ENCODE data around the gene LGALS3BP.

LGALS3BP gene

DNA sequence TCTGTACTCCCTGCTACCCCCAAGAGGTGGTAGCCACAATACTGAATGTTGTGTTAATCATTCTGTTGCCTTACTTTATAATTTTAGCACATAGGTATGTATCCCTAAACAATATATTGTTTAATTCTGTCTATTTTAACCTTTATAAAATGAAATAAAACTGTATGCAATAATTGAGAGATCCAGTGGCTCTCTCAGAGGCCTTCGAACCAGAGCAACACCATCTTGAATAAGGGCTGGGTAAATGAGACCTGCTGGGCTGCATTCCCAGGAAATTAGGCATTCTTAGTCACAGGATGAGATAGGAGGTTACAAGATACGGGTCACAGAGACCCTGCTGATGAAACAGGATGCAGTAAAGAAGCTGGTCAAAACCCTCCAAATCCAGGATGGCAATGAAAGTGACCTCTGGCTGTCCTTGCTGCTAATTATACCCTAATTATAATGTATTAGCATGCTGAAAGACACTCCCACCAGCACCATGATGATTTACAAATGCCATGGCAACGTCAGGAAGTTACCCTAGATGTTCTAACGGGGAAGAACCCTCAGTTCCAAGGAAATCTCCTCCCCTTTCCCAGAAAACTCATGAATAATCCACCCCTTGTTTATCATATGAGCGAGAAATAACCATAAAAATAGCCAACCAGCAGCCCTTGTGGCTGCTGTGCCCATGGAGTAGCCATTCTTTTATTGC lies 31.9 kb upstream of the LGALS3BP start:
- no peak overlapping the region for H3K4me3 ChIP-seq (ENCODE audit: control insufficient read depth, low read depth, low read length)
- TF ChIP-seq, protein P1, sequence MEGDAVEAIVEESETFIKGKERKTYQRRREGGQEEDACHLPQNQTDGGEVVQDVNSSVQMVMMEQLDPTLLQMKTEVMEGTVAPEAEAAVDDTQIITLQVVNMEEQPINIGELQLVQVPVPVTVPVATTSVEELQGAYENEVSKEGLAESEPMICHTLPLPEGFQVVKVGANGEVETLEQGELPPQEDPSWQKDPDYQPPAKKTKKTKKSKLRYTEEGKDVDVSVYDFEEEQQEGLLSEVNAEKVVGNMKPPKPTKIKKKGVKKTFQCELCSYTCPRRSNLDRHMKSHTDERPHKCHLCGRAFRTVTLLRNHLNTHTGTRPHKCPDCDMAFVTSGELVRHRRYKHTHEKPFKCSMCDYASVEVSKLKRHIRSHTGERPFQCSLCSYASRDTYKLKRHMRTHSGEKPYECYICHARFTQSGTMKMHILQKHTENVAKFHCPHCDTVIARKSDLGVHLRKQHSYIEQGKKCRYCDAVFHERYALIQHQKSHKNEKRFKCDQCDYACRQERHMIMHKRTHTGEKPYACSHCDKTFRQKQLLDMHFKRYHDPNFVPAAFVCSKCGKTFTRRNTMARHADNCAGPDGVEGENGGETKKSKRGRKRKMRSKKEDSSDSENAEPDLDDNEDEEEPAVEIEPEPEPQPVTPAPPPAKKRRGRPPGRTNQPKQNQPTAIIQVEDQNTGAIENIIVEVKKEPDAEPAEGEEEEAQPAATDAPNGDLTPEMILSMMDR (conservative IDR thresholded peaks at IDR 0.05; ENCODE audit: control insufficient read depth, insufficient read depth, low read depth, low read length), result no peak
- DNase-seq (ENCODE audit: low read depth), result peak; percentile 69

DNA sequence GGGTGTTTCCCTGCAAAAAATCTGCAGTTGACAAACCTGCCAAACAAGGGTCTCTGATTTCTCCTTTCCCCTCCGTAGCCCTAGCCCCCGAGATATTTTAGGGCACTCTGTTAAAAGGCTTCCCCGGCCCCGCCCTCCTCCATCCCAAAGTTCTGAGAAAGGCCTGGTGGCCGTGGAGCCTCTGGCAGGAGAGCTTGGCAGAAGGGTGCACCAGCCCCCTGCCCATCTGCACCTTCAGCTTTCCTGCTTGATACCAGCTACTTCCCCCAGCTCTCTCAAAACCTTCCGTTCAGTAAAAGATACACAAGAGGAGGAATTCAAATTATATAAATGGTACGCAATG lies 30.6 kb upstream of the LGALS3BP start:
- H3K4me3 ChIP-seq (ENCODE audit: control insufficient read depth, low read depth, low read length), result peak overlapping the region; percentile 52
- TF ChIP-seq, protein P1 (conservative IDR thresholded peaks at IDR 0.05; ENCODE audit: control insufficient read depth, insufficient read depth, low read depth, low read length), result no peak
- DNase-seq (ENCODE audit: low read depth), result no peak

DNA sequence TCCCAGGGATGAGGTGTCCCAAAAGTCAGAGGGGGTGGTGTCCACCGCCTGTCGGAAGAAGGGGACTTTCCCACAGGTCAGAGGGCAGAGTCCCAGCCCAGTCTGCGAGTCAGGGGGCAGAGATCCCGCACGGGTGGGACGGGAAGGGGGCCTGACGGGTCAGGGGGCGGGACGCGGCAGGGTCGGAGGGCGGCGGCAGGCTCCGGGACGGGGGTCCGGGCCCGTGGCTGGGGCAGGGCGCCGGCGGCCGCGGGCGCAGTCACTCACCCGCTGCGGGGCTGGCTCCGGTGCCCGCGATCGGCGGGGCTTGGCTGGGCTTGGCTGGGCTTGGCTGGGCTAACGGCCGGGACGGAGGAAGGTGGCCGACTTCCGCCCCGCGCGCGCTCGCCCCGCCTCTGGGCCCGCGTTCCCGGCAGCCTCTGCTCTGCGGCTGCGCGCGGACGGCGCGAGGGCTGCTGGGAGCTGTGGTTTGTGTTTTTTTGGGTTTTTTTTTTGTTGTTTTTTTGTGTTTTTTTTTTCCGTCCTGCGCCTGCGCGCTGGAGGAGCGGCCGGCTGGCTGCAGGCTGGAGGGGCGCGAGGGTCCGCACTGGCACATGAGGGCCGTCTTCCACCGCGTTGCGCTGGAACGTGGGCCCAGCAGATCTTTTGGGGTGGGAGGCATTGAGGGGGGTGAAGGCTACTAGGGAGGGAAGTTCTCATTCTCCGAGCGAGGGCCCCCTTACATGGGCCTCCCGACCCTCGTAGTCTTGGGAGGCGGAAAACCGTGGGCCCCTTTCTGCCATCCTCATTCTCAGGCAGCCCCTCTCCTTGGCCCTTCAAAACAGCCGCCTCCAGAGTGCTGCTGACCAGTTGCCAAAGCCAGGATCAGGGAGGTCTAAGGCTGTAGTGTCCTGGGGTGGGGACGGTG lies 29.9 kb upstream of the LGALS3BP start, which contains the start of gene CANT1:
Gene CANT1, minus strand, starts transcription at position 368 of the 907 bp plus-strand sequence. CDS start 12,142 bp downstream, outside the sequence.
- TF ChIP-seq, protein P1 (conservative IDR thresholded peaks at IDR 0.05; ENCODE audit: control insufficient read depth, insufficient read depth, low read depth, low read length), result no peak
- peak within 1 kb of the TSS; percentile 63 for H3K4me3 ChIP-seq (ENCODE audit: control insufficient read depth, low read depth, low read length)
- peak; percentile 78 for DNase-seq (ENCODE audit: low read depth)

DNA sequence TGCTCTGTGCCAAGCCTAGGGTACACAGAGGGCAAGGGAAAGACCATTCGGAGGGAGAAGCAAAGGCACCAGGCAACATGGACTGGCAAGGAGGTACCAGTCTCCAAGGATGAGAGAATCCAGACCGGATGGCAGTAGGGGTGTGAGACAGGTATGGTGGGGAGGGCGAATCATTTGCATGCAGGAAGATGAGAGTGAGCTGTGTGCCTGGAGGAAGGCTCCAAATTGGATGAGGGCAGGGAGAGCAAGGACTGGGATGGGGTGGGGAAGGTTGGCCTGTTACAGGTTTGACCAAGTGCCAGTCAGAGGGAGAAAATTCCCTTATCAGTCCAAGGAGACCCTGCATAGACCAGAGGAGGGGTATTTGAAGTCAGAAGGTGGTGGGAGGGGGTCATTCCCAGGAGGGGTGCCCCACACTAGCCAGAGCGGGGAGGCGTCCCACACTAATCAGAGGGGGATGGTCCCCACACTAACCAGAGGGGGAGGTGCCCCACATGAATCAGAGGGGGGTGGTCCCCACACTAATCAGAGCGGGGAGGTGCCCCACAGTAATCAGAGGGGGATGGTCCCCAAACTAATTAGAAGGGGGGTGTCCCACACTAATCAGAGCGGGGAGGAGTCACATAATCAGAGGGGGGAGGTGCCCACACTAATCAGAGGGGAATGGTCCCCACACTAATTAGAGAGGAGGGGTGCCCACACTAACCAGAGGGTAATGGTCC lies 29.1 kb upstream of the LGALS3BP start:
- no peak for DNase-seq (ENCODE audit: low read depth)
- peak overlapping the region; percentile 63 for H3K4me3 ChIP-seq (ENCODE audit: control insufficient read depth, low read depth, low read length)
- TF ChIP-seq, protein P1 (conservative IDR thresholded peaks at IDR 0.05; ENCODE audit: control insufficient read depth, insufficient read depth, low read depth, low read length), result no peak

DNA sequence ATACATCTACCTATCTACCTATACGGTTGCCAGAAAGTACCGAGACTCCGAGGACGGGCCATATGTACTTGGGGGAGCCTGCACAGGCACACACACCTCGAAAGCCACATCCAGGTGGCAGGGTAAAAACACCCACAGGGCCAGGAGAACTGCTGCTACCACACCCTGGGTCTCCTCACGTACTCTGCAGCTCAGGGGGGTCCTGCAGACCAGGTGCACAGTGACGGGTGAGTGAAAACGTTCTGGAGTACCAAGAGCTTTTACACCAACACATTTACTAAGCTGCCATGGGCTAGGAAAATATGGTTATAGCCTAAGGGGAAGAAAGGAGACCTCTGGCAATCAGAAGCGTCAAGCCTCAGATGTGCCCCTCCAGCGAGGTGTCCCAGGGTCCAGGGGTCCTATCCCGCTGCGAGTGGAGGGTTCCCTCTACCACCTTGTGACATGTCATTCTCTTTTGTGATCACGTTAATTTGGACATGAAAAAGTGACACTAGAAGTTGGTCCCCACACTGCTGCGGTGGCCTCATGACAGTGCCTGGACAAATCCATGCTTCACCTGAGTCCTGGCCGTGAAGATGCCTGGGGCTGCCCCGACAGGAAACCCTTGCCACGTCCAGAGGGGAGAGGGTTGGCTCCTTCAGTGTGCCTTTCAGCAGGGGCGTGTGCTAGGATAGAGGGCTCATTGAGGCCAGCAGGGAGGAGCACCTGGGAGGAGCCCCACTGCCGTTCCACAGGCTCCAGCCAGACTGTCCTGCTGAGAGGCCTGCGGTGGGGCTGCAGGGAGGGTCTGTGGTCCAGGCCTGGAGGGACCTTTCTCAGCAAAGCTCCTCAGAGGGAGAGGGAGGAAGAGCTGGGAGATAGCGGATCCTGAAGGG lies 28.0 kb upstream of the LGALS3BP start:
- DNase-seq (ENCODE audit: low read depth), result no peak
- H3K4me3 ChIP-seq (ENCODE audit: control insufficient read depth, low read depth, low read length), result peak overlapping the region; percentile 63
- TF ChIP-seq, protein P1 (conservative IDR thresholded peaks at IDR 0.05; ENCODE audit: control insufficient read depth, insufficient read depth, low read depth, low read length), result no peak
